Vagina (tissue), 2 donors: Measurements from ENCODE around the gene CUX1. TPM values are rescaled to one million over a fixed set of nuclear protein-coding genes. Genes with fewer than 3 reads are reported as not detected.

Source experiments
- DNase-seq, 2 donors: peaks; one replicate each; pipeline ENCODE4 v3.0.0-alpha.2; 2017; ENCODE audit errors: extremely low spot score in 2 of 2
- H3K27ac ChIP-seq: fragments of 200-600 bp; sonication (generic); one replicate; pipeline ENCODE4 v1.5.1; 2019
- H3K27me3 ChIP-seq: fragments of 200-600 bp; sonication (generic); one replicate; pipeline ENCODE4 v1.5.1; 2019
- H3K36me3 ChIP-seq, 2 donors: fragments of 200-600 bp; sonication (generic); one replicate each; pipeline ENCODE4 v1.5.1; 2017 to 2019
- H3K4me1 ChIP-seq: fragments of 200-600 bp; sonication (generic); one replicate; pipeline ENCODE4 v1.5.1; 2019
- H3K4me3 ChIP-seq, 2 donors: fragments of 200-600 bp; sonication (generic); 1 replicate in 1 of 2; 2 replicates in 1 of 2; pipeline ENCODE4 v1.5.1; 2016 to 2019
- H3K9me3 ChIP-seq: fragments of 200-600 bp; sonication (generic); one replicate; pipeline ENCODE4 v1.5.1; 2019
- POLR2A ChIP-seq, 2 donors: fragments of 450-650 bp; IDR thresholded peaks; one replicate each; pipeline ENCODE4 v1.6.1; 2017; ENCODE audit warnings: antibody characterized with exemption in 2 of 2, mild to moderate bottlenecking in 2 of 2, moderate library complexity in 2 of 2
- POLR2AphosphoS5 ChIP-seq, 2 donors: sonication (generic); formaldehyde crosslinking; IDR thresholded peaks; one replicate each; pipeline ENCODE4 v1.9.0; 2017; ENCODE audit warnings: antibody characterized with exemption in 2 of 2, mild to moderate bottlenecking in 2 of 2, low read depth in 1 of 2; ENCODE audit not compliant: insufficient read depth in 1 of 2
- intact Hi-C: fragments of 100-400 bp; cut with DNase I; formaldehyde crosslinking; loops from one replicate; pipeline ENCODE4 v1.15.1; 2023
- total RNA-seq: library from RNA; depleted of rRNA; stranded (reverse); fragments of >200 nt; gene quantifications from one replicate; pipeline ENCODE4 v1.2.3, GENCODE V29; 2016
- TF ChIP-seq, protein P1 (sequence below), 3 experiments: fragments of 450-650 bp in 2 of 3; fragments of 200-600 bp in 1 of 3; sonication (generic) in 1 of 3; IDR thresholded peaks; one replicate each; pipeline ENCODE4 v1.5.1; 2017 to 2019; ENCODE audit warnings: antibody characterized with exemption in 3 of 3, mild to moderate bottlenecking in 2 of 3, moderate library complexity in 2 of 3

The CUX1 gene
- total RNA-seq, 1 donor from 2014 or later, result 65.3 TPM

DNA sequence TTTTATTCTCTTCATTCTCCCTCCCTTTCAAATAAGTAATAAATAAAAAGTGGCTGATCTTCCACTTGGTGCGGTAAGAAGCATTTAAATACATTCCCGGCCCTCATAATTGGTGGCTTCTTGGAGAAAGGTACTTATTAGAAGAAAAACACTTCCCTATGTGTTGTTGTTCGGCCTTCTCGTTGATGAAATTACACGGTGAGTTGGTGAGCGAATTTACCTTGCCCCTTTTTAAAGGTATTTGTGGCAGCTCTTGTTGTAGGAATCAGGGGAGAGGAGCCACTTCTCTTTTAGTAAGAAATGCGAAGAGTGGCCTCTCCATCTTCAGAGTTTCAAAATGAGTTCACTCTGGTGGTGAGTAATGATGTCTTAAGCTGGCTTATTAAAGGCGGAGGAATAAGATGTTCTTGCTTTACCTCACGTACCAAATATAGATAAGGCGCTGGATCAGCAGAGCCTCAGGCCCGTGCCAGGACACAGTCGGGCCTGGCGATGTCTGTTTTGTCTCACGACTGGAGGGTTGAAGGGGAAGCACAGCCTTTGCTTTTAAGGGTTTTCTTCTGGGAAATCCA is 135.9 kb downstream of the CUX1 start:
- TF ChIP-seq POLR2A (IDR thresholded peaks at IDR 0.05) (no peak), POLR2AphosphoS5 (IDR thresholded peaks at IDR 0.05; ENCODE audit: insufficient read depth in 1 of 2, low read depth in 1 of 2) (peak in 1 of 2 donors; percentile 57)
- TF ChIP-seq, protein P1, sequence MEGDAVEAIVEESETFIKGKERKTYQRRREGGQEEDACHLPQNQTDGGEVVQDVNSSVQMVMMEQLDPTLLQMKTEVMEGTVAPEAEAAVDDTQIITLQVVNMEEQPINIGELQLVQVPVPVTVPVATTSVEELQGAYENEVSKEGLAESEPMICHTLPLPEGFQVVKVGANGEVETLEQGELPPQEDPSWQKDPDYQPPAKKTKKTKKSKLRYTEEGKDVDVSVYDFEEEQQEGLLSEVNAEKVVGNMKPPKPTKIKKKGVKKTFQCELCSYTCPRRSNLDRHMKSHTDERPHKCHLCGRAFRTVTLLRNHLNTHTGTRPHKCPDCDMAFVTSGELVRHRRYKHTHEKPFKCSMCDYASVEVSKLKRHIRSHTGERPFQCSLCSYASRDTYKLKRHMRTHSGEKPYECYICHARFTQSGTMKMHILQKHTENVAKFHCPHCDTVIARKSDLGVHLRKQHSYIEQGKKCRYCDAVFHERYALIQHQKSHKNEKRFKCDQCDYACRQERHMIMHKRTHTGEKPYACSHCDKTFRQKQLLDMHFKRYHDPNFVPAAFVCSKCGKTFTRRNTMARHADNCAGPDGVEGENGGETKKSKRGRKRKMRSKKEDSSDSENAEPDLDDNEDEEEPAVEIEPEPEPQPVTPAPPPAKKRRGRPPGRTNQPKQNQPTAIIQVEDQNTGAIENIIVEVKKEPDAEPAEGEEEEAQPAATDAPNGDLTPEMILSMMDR (IDR thresholded peaks at IDR 0.05), result peak in 1 of 3 experiments; percentile 18
- no peaks in the 10 kb centered on the region for H3K27me3 ChIP-seq
- no peak for DNase-seq
- no peak overlapping the region for H3K4me3 ChIP-seq
- peak overlapping the region; percentile 85 for H3K27ac ChIP-seq
- intact Hi-C loops, result no loop called here
- no peaks in the 10 kb centered on the region for H3K9me3 ChIP-seq
- H3K36me3 ChIP-seq, result no peaks in the 10 kb centered on the region
- peaks cover 34% of the 10 kb centered on the region for H3K4me1 ChIP-seq

DNA sequence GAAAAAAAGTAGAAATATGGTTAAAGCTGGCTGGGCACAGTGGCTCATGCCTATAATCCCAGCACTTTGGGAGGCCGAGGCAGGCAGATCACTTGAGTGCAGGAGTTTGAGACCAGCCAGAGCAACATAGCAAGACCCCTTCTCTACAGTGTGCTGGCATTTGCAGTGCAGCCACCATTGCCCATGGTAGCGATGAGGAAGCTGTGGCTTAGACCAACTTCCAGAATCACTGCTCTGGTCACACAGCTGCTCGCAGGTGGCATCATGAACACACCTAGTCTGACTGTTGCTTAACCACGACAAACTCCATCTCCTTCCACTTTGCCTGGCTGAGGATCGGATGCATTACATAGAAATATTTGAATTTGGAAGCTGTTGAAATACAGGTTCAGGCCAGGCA is 137.1 kb downstream of the CUX1 start:
- no peak overlapping the region for H3K4me3 ChIP-seq
- peak overlapping the region; percentile 85 for H3K27ac ChIP-seq
- TF ChIP-seq POLR2AphosphoS5 (IDR thresholded peaks at IDR 0.05; ENCODE audit: insufficient read depth in 1 of 2, low read depth in 1 of 2) (no peak), POLR2A (IDR thresholded peaks at IDR 0.05) (no peak)
- TF ChIP-seq, protein P1 (IDR thresholded peaks at IDR 0.05), result no peak
- H3K36me3 ChIP-seq, result no peaks in the 10 kb centered on the region
- no peaks in the 10 kb centered on the region for H3K9me3 ChIP-seq
- H3K27me3 ChIP-seq, result no peaks in the 10 kb centered on the region
- intact Hi-C loops, result no loop called here
- no peak for DNase-seq
- H3K4me1 ChIP-seq, result peaks cover 43% of the 10 kb centered on the region

DNA sequence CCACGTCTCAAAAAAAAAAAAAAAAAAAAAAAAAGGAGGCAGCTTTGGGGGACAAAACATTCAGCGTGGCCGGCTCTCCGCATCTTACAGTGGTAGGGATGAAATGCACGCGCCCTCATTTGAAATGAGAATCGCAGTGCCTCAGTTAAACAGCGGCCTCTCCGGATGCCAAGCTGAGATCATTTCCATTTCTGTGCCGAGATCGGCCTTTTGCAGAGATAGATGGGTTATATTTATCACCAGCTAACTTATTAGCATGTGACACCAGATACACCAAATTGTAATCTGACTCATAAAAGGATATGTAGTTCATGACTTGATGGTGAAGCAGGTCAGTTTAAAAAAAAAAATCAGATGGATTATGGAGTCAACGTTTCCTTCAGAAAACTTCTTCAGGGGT is 138.7 kb downstream of the CUX1 start:
- H3K27me3 ChIP-seq, result no peaks in the 10 kb centered on the region
- intact Hi-C loops, result no loop called here
- TF ChIP-seq POLR2A (IDR thresholded peaks at IDR 0.05) (no peak), POLR2AphosphoS5 (IDR thresholded peaks at IDR 0.05; ENCODE audit: insufficient read depth in 1 of 2, low read depth in 1 of 2) (no peak)
- TF ChIP-seq, protein P1 (IDR thresholded peaks at IDR 0.05), result no peak
- H3K9me3 ChIP-seq, result no peaks in the 10 kb centered on the region
- H3K36me3 ChIP-seq, result no peaks in the 10 kb centered on the region
- peaks cover 52% of the 10 kb centered on the region for H3K4me1 ChIP-seq
- no peak overlapping the region for H3K27ac ChIP-seq
- DNase-seq, result no peak
- H3K4me3 ChIP-seq, result no peak overlapping the region

DNA sequence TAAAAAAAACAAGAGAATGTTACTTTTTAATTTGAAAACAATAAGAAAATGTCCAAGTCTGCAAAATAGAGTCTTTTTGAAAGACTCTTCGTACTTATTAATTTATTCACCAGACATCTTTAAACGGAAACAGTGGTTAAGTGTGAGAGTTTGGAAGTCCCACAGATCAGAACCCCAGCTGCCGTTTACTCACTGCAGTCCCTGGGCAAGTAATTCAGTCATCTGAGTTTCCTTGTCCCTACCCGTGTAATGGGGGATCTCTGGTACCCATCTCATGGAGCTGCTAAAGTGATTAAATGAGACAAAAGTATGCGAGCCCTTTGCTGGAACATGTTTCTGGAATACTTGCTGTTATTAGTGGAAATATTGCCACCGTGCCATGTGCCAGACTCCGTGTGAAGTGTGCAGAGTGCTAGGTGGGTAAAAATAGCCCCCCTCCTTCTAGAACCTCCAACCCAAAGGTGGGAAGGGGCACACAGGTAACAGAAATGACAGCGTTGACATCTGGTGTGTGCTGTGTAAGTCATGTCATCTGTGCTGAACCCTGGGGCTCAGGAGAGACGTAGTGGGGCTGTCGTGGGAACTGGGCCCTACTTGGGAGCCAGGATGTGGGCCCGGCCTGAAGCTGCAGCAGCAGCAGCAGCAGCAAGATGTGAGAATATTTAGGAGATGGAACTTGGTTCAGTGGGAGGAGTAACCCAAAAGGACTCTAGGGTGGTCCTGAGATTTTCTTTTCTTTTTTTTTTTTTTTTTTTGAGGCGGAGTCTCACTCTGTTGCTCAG is 140.5 kb downstream of the CUX1 start:
- intact Hi-C loops, result no loop called here
- H3K36me3 ChIP-seq, result no peaks in the 10 kb centered on the region
- peaks cover 45% of the 10 kb centered on the region for H3K4me1 ChIP-seq
- TF ChIP-seq POLR2AphosphoS5 (IDR thresholded peaks at IDR 0.05; ENCODE audit: insufficient read depth in 1 of 2, low read depth in 1 of 2) (no peak), POLR2A (IDR thresholded peaks at IDR 0.05) (no peak)
- TF ChIP-seq, protein P1 (IDR thresholded peaks at IDR 0.05), result no peak
- no peak for DNase-seq
- H3K27me3 ChIP-seq, result no peaks in the 10 kb centered on the region
- H3K9me3 ChIP-seq, result no peaks in the 10 kb centered on the region
- H3K27ac ChIP-seq, result no peak overlapping the region
- H3K4me3 ChIP-seq, result no peak overlapping the region

DNA sequence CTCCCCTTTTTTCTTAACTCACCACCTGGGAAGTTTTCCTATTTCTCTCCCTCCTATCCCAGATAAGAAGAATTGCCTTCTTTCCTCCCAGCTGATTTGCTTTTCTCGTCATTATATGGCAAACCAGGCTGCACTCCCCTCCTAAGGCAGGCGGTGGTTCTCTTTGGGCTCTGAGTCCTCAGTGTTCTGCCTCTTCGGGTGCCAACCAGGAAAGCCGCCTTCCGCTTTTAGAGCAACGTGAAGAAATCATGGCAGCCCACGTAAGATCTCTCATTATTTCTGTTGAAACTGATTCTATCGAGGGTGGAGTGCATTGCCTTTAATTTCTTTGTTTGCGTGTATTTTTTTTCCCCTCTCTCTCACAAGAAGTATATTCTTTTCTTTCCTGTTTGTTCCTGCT is 141.9 kb downstream of the CUX1 start:
- intact Hi-C loops, result no loop called here
- no peak for TF ChIP-seq POLR2AphosphoS5 (IDR thresholded peaks at IDR 0.05; ENCODE audit: insufficient read depth in 1 of 2, low read depth in 1 of 2)
- TF ChIP-seq, protein P1 (IDR thresholded peaks at IDR 0.05), result no peak
- TF ChIP-seq POLR2A (IDR thresholded peaks at IDR 0.05), result no peak
- H3K4me1 ChIP-seq, result peaks cover 31% of the 10 kb centered on the region
- H3K27me3 ChIP-seq, result no peaks in the 10 kb centered on the region
- no peaks in the 10 kb centered on the region for H3K36me3 ChIP-seq
- no peaks in the 10 kb centered on the region for H3K9me3 ChIP-seq
- no peak overlapping the region for H3K4me3 ChIP-seq
- no peak overlapping the region for H3K27ac ChIP-seq
- no peak for DNase-seq
